ENCODE data around the gene ZC3H11A. TPM values are rescaled to one million over a fixed set of nuclear protein-coding genes. Genes with fewer than 3 reads are reported as not detected.
"Not testable (repeated sequence)": the region's sequence is repeated elsewhere in the genome, so short reads cannot be mapped to it uniquely, and the experiment has no call there.

Gene ZC3H11A
- 100 to 1,000 TPM in 2 of 4 donors, 10 to 100 TPM in 2; 38.5 to 120 (median 99.0) TPM for total RNA-seq

DNA sequence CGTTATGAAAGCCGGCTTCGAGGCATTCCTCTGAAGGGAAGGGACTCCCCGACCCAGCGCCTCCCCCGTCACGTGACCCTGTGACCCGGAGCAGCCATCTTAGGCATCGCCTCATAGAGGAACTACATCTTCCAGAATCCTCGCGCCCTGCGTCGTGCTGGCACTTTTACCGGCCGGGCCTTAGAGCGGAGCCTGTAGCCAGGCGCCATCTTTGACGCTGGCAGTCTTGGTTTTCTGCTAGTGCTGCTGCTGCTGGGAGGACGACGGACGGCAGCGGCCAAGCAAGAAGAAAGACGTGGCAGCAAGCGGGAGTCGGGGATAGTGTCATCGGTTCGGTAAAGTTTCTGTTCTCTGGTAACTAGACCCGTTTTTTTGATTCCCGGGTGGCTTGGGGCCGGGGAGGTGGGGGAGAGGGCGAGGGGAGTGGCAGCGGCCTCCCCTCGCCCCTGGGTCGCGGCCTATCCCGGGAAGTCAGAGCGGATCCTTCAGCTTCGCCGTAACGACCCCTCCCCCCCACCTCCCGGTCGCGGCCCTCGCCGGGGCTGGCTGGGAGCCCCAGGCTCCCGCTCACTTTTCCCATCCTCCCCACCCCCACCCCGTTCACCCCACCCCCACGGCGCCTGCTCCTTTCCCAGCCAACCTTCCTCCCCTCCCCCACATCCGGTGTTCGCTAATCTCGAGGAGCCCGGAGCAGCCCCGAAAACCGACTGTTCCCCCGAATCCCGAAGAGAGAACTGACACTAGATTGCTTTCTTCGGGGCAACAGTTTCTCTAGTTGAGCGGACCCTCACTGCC is at the start of gene ZC3H11A, which contains the start of gene ZBED6:
Gene ZC3H11A, plus strand, starts transcription at position 183 of the 795 bp plus-strand sequence. CDS start 21,448 bp downstream, outside the sequence.
Gene ZBED6, plus strand, starts transcription at position 183 of the 795 bp plus-strand sequence. CDS start 1,900 bp downstream, outside the sequence.
- Histone ChIP-seq H3K36me3 (no peaks in the 10 kb centered on the region), H3K27me3 (no peaks in the 10 kb centered on the region), H3K4me1 (peaks cover 22 to 46% (median 32%) of the 10 kb centered on the region in 4 donors), H3K9me3 (no peaks in the 10 kb centered on the region), H3K4me3 (peak within 1 kb of the TSS; percentile 75 to 94 (median 87)), H3K27ac (peak within 1 kb of the TSS; percentile 95 to 99 (median 97))
- intact Hi-C loops (cut with DNase I; ENCODE audit: low total_unique reads): loop anchor here (10.0 kb wide), 1 partner anchor 291 kb away; no protein-coding TSS in a partner anchor
- DNase-seq: peak; percentile 99
- peak; percentile 71 to 92 (median 87) for TF ChIP-seq POLR2AphosphoS5 (IDR thresholded peaks at IDR 0.05)
- TF ChIP-seq POLR2A (IDR thresholded peaks at IDR 0.05): peak; percentile 83
- TF ChIP-seq, protein P1, sequence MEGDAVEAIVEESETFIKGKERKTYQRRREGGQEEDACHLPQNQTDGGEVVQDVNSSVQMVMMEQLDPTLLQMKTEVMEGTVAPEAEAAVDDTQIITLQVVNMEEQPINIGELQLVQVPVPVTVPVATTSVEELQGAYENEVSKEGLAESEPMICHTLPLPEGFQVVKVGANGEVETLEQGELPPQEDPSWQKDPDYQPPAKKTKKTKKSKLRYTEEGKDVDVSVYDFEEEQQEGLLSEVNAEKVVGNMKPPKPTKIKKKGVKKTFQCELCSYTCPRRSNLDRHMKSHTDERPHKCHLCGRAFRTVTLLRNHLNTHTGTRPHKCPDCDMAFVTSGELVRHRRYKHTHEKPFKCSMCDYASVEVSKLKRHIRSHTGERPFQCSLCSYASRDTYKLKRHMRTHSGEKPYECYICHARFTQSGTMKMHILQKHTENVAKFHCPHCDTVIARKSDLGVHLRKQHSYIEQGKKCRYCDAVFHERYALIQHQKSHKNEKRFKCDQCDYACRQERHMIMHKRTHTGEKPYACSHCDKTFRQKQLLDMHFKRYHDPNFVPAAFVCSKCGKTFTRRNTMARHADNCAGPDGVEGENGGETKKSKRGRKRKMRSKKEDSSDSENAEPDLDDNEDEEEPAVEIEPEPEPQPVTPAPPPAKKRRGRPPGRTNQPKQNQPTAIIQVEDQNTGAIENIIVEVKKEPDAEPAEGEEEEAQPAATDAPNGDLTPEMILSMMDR (IDR thresholded peaks at IDR 0.05): no peak
- TF ChIP-seq EP300 (IDR thresholded peaks at IDR 0.05; ENCODE audit: low read depth): no peak
- 0 to 1% methylated on average over 4 to 57 of the region's 59 CpGs for WGBS, 2 donors (ENCODE audit: low coverage in 1 of 2)
- in situ Hi-C loops (cut with MboI; ENCODE audit: low pct_ligation_motif_present in 1 of 4, low pct_unique_long_range_greater_than_20kb in 1 of 4, low sequenced_read_pairs in 3 of 4): no loop called here

DNA sequence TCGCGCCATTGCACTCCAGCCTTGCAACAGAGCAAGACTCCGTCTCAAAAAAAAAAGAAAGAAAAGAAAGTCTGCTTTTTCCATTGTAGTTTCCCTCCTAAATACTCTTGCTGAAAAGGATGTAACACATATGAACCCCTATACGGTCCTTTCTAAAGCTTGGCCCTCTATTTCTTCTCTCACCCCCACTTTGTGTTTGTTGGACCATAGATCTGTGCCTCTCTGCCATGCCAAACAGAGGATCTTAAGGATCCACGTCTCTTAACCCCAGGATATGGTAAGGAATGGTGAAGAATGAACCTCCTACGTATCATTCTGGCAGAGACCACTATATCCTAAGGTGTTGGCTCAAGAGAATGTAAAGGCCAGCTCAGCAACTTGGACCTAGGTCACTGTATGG is 49.1 kb upstream of the ZC3H11A start:
- no peak overlapping the region for H3K4me3 ChIP-seq
- no peaks in the 10 kb centered on the region for H3K36me3 ChIP-seq
- no peaks in the 10 kb centered on the region for H3K27me3 ChIP-seq
- no peak for DNase-seq
- intact Hi-C loops (cut with DNase I; ENCODE audit: low total_unique reads) (no loop called here), in situ Hi-C loops (cut with MboI; ENCODE audit: low pct_ligation_motif_present in 1 of 4, low pct_unique_long_range_greater_than_20kb in 1 of 4, low sequenced_read_pairs in 3 of 4) (no loop called here)
- peaks cover 0 to 23% (median 4%) of the 10 kb centered on the region in 4 donors for H3K4me1 ChIP-seq
- no peak overlapping the region for H3K27ac ChIP-seq
- 95 to 97% methylated on average over 6 of the region's 6 CpGs for WGBS, 2 donors (ENCODE audit: low coverage in 1 of 2)
- no peaks in the 10 kb centered on the region for H3K9me3 ChIP-seq
- TF ChIP-seq POLR2A (IDR thresholded peaks at IDR 0.05) (no peak), EP300 (IDR thresholded peaks at IDR 0.05; ENCODE audit: low read depth) (no peak), POLR2AphosphoS5 (IDR thresholded peaks at IDR 0.05) (no peak)
- TF ChIP-seq, protein P1 (IDR thresholded peaks at IDR 0.05): no peak

DNA sequence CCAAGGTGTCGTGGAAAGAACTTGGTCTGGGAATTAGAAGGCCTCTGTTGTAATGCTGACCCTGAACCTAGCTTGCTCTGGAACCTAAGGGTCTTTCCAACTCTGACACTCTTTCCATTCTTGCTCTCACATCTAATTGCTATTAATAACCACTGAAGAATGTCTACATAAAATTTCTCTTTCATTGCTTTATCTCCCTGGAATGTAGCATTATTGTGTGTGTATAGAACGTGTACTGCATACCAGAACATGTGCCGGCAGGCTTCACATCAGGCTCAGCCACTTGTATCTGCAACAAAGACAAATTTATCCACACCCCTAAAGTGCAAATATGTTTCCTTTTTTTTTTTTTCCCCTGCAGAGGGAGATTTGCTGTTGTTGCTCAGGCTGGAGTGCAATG is 44.4 kb upstream of the ZC3H11A start:
- H3K27ac ChIP-seq: no peak overlapping the region
- no peaks in the 10 kb centered on the region for H3K27me3 ChIP-seq
- TF ChIP-seq, protein P1 (IDR thresholded peaks at IDR 0.05): no peak
- TF ChIP-seq POLR2A (IDR thresholded peaks at IDR 0.05) (no peak), POLR2AphosphoS5 (IDR thresholded peaks at IDR 0.05) (no peak), EP300 (IDR thresholded peaks at IDR 0.05; ENCODE audit: low read depth) (no peak)
- no peak for DNase-seq
- no peak overlapping the region for H3K4me3 ChIP-seq
- no peaks in the 10 kb centered on the region for H3K36me3 ChIP-seq
- intact Hi-C loops (cut with DNase I; ENCODE audit: low total_unique reads) (no loop called here), in situ Hi-C loops (cut with MboI; ENCODE audit: low pct_ligation_motif_present in 1 of 4, low pct_unique_long_range_greater_than_20kb in 1 of 4, low sequenced_read_pairs in 3 of 4) (no loop called here)
- H3K4me1 ChIP-seq: peaks cover 0 to 5% (median 0%) of the 10 kb centered on the region in 4 donors
- 66 to 81% methylated on average over 3 of the region's 3 CpGs for WGBS, 2 donors (ENCODE audit: low coverage in 1 of 2)
- no peaks in the 10 kb centered on the region for H3K9me3 ChIP-seq

DNA sequence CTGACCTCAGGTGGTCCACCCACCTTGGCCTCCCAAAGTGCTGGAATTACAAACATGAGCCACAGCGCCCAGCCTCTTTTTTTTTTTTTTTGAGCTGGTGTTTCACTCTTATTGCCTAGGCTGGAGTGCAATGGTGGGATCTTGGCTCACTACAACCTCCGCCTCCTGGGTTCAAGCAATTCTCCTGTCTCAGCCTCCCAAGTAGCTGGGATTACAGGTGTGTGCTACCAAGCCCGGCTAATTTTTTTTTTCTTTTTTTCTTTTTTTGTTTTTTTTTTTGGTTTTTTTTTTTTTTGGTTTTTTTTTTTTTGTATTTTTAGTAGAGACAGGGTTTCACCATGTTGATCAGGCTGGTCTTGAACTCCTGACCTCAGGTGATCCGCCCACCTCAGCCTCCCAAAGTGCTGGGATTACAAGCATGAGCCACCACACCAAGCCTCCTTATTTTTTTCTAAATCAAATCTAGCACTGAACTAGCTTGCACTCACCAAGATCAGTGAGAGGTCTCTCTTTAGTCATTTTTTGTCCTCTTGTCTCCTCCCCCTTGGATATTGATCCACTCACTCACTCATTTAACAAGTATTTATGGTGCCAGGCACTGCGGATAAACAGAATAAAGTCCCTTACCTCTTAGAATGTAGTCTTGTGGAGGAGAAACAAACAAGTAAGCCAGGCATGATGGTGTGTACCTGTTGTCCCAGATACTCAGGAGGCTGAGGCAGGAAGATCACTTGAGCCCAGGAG is 43.6 kb upstream of the ZC3H11A start:
- DNase-seq; H3K9me3 ChIP-seq; intact Hi-C loops (cut with DNase I; ENCODE audit: low total_unique reads); H3K27ac ChIP-seq; H3K4me3 ChIP-seq; H3K4me1 ChIP-seq; H3K36me3 ChIP-seq; in situ Hi-C loops (cut with MboI; ENCODE audit: low pct_ligation_motif_present in 1 of 4, low pct_unique_long_range_greater_than_20kb in 1 of 4, low sequenced_read_pairs in 3 of 4); H3K27me3 ChIP-seq: not testable (repeated sequence)
- 92 to 100% methylated on average over 1 to 5 of the region's 5 CpGs for WGBS, 2 donors (ENCODE audit: low coverage in 1 of 2)

Data from transverse colon (tissue), 4 donors.